HG03039 (cell line): ENCODE measurements around the gene ZNF524.

Experiments
- ATAC-seq: cut with Tn5 transposase; IDR thresholded peaks from one replicate; pipeline ENCODE4 v1.9.1; 2021; ENCODE audit warnings: mild to moderate bottlenecking, moderate library complexity; ENCODE audit not compliant: unreplicated experiment

The ZNF524 gene

GRCh38 chr19:55618426-55618825 lies 18.3 kb downstream of the ZNF524 start:
- ATAC-seq = no peak

GRCh38 chr19:55619286-55619685 lies 19.2 kb downstream of the ZNF524 start:
- ATAC-seq = no peak

GRCh38 chr19:55620410-55621204 lies 20.5 kb downstream of the ZNF524 start:
- no peak for ATAC-seq

- ATAC-seq = no peak
Measured at GRCh38 chr19:55621205-55621672, 21.2 kb downstream of the ZNF524 start.

GRCh38 chr19:55621673-55622231 lies 21.7 kb downstream of the ZNF524 start:
- ATAC-seq = no peak

GRCh38 chr19:55622242-55622969 lies 22.3 kb downstream of the ZNF524 start:
- no peak for ATAC-seq

GRCh38 chr19:55623130-55623529 lies 23.0 kb downstream of the ZNF524 start:
- no peak for ATAC-seq

- ATAC-seq = no peak
Measured at GRCh38 chr19:55623561-55623960, 23.5 kb downstream of the ZNF524 start.

- no peak for ATAC-seq
Measured at GRCh38 chr19:55624109-55625003, 24.3 kb downstream of the ZNF524 start, which contains the start of gene ZNF784. Gene ZNF784 (minus strand): TSS chr19:55624566. CDS start chr19:55624561, 5 bp downstream.

GRCh38 chr19:55625004-55625326 lies 24.9 kb downstream of the ZNF524 start:
- ATAC-seq = no peak

- no peak for ATAC-seq
Measured at GRCh38 chr19:55626350-55626749, 26.3 kb downstream of the ZNF524 start.

GRCh38 chr19:55632463-55632834 lies 32.4 kb downstream of the ZNF524 start:
- no peak for ATAC-seq

GRCh38 chr19:55633861-55634260 lies 33.8 kb downstream of the ZNF524 start:
- ATAC-seq = no peak

GRCh38 chr19:55635334-55635717 lies 35.2 kb downstream of the ZNF524 start:
- ATAC-seq = no peak

GRCh38 chr19:55635856-55636440 lies 35.9 kb downstream of the ZNF524 start:
- no peak for ATAC-seq

GRCh38 chr19:55636723-55637122 lies 36.6 kb downstream of the ZNF524 start:
- ATAC-seq = no peak

GRCh38 chr19:55637534-55637933 lies 37.4 kb downstream of the ZNF524 start:
- no peak for ATAC-seq

- no peak for ATAC-seq
Measured at GRCh38 chr19:55638864-55639359, 38.8 kb downstream of the ZNF524 start.

- no peak for ATAC-seq
Measured at GRCh38 chr19:55640043-55640576, 40.0 kb downstream of the ZNF524 start.
